SIG-M5 (cell line): ENCODE data around the gene KDM5B.
"Not testable (repeated sequence)": the region's sequence is repeated elsewhere in the genome, so short reads cannot be mapped to it uniquely, and the experiment has no call there.

ENCODE experiments used
- DNase-seq: peaks from one replicate; lab custom pipeline; 2025; lab: John Stamatoyannopoulos, UW

Gene KDM5B

DNA sequence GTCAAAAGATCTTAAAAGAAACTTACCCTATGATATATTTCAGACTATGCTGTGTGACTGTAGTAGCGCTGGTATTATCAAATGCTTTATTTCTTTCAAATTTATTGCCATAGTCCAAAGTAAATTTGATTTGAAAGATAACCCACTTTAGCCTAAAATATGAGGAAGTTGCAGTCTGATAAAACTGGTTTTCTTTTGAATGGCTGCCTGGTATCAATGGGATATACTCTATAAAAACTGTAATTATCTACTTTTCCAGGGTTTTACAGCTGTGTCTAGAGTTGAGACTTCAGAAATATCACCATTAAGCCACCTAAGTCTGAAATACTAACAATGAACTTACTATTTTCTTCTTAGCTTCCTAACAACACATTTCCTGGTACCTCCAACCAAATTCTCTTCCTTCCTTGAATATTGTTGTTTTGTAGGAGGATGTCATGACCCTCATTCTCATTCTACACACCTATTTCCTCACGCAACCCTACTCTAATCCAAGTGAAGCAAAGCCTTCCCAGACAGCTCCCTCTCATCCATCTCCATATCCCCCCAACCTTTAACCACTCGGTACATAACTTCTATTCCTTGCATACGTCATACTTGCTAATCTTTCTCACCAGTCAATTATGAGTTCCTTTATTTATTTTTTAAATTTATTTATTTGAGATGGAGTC, 17.0 kb downstream of the KDM5B start:
- DNase-seq, result no peak

DNA sequence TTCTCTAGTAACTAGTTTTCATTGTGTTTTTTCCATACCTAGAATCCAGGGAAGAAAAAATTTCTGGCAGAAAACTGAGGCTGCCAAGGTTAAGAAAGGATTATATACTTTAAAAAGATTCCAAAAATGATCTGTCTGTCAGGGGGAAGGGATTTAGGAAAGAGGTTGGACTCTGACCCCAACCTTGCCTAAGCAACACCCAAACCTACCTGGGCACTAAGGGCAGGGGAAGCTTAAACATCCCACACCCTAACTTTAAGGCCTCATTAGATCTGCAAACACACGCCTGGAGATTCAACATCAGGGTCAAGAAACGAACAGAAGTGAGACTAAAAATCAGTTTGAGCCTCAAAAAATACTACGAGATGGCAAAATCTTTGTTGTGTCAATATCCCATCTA, 19.4 kb downstream of the KDM5B start:
- no peak for DNase-seq

DNA sequence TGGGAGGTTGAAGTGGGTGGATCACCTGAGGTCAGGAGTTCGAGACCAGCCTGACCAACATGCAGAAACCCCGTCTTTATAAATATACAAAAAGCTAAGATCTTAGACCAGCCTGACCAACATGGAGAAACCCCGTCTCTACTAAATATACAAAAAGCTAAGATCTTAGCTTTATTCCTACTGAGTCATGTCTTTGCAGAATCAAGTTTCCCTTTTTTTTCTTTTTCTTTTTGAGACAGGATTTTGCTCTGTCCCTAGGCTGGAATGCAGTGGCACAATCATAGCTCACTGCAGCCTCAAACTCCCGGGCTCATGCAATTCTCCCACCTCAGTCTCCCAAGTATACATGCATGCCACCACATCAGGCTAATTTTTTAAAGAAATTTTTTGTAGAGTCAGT, 21.4 kb downstream of the KDM5B start:
- no peak for DNase-seq

DNA sequence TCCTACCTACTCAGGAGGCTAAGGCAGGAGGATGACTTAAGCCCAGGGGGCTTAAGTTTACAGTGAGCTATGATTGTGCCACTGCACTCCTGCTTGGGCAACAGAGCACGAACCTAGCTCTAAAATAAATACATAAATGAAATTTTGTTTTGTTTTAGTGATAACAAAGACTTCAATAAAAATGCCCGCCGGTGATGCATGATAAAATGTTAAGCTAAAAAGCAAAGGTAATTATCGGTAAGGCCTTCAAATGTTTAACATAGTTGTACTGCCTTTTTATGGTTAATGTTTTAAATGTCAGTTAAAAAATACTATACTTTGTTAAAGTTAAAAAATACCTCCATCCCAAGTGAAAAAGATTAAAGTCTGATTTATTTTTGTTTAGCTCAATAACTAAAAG, 27.0 kb downstream of the KDM5B start:
- DNase-seq, result no peak

DNA sequence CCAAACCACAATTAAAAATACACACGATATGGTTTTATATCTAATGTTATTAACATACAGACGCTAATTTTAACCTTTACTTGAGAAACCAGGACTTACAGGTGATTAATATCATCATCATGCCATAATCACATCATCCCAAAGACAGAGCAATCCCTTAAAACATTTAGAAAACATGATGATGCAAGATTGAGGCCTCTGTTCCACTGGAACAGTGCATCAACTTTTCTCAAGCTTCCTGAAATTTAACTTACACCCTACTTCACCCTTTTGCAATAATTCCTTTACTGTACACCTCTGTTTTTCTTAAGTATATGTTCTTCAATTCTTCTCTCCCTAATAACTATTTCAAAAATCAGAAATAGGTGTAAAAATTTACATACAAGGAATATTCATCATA, 38.1 kb downstream of the KDM5B start:
- DNase-seq, result no peak

DNA sequence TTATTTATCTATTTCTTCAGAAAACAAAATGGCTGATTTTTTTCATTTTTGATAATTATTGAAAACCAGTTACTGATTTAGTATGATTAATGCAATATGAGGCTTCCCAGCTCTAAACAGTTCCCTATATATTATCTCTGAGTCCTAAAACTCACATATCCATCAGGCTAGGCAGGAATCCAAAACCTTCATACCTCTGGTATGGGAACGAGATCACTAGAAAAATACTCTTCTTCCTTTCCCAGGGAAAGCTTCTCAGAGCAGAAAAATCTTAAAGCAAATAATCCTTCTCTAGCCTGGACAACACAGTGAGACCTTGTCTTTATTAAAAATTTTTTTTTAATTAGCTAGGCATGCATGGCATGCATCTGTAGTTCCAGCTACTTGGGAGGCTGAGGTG, 42.5 kb downstream of the KDM5B start:
- DNase-seq, result no peak

DNA sequence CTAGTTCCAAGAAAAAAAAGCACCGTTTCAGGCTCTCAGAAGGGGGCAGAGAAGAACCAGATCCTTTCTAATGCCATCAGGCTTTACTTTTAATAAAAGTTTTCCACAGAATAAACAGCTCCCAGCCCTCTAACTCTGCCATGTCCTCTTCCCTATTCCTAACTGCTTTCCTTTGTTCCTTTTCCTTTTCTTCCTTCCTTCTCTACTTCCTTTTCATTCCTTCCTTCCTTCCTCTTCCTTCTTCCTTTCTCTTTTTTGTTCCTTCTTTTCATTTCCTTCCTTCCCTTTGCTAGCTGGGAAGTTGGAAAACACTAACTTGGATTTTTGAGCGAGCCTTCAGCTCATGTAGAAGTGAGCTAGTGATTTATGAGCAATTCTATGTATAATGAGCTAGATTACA, 46.2 kb downstream of the KDM5B start:
- DNase-seq, result no peak

DNA sequence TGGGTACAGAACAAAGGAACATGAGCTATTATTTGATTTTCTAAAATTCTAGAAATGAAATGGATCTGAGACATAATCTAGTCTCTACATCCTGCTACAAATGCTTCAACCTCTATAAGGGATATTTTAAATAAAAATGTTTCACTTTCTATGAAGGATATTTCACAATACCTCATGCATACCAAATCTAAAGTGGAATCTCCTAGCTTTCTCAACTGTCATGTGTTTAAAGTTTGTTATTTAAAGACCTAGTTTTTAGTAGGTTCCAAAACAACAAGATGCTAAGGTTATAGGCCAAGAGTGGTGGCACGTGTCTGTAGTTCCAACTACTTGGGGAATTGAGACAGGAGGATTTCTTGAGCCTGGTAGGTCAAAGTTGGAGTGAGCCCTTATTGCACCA, 47.6 kb downstream of the KDM5B start:
- no peak for DNase-seq

DNA sequence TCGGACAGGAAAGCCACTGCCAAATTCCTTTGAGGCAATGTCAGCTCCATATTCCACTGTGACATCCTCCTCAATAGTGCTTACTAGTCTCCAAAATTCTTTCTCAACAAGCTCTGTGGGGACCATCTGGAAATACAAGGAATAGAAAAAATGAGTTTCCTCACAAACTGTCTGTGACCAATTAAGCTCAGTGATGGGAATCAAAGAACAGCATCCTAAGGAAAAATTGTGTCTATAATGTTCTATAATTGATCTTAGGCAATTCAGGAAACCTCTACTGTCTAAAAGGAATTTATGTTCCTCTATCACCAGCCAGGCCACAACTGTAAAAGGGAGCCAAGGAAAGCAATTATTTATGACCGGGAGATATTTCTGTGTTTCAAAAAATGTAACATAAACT, 51.8 kb downstream of the KDM5B start:
- DNase-seq, result no peak

DNA sequence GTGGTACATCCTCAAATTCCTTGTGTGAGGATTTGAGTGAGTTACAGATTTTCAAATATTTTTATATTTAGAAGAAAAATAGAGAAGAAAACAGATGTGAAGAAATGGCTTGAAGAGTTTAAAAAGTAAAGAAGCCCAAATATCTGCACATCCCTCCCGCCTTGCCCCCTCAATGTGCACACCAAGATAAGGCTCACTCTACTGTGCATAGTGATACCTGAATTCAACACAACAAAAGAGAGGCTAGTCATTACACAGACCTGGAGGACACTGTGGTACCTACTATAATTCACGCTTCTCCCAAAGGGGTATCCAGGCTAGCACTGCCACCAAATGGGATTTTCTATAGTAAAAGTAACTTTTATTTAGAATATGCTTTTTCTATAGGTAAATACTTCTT, 53.9 kb downstream of the KDM5B start:
- no peak for DNase-seq

DNA sequence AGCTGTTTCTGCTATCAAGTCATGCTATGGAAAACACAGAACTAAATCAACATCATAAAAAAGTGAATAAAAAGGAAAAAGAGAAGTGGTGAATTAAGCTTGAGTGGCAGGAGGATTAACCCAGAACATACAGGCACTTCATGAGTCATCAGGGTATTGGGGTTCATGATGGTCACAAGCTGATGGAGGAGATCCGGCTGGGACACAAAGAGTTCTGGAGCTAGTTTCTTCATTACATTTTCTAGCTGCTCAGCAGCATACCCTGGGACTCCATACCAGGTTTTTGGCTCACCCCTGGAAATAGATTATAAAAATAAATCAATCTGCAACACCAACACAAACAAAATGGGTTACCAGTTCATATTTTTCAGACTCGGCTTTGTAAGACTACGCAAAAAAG, 55.4 kb downstream of the KDM5B start:
- no peak for DNase-seq

DNA sequence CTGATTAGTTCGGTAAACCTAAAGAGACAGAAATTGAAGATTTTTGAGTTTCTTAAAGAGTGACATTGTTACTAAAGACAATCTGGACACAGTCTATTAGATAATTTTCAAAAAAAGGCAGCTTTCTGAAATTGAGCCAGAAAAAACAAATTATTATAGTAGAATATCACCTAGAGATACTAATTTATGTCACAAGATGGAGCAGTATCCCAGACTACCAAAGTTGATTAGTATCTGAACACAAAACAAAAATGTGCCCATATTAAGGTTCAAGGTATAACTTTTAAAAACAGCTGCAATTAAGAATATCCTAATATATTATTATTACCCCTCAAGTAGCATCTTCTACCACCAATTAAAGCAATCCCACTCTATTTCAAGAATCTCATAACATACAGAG, 57.5 kb downstream of the KDM5B start:
- no peak for DNase-seq

DNA sequence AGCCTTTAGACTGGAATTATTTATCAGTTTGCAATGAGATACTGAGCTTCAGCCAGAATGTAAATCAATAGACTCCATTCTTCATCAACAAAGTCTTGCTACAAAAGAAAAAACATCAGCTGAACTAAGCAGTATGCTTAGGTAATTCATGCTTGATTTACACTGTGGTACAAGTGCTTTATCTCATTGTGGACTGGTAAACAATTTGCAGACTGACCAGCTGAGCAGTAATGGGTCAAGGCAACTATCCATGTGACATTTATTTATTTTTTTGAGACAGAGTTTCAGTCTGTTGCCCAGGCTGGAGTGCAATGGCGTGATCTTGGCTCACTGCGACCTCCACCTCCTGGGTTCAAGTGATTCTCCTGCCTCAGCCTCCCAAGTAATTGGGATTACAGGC, 58.2 kb downstream of the KDM5B start:
- no peak for DNase-seq

DNA sequence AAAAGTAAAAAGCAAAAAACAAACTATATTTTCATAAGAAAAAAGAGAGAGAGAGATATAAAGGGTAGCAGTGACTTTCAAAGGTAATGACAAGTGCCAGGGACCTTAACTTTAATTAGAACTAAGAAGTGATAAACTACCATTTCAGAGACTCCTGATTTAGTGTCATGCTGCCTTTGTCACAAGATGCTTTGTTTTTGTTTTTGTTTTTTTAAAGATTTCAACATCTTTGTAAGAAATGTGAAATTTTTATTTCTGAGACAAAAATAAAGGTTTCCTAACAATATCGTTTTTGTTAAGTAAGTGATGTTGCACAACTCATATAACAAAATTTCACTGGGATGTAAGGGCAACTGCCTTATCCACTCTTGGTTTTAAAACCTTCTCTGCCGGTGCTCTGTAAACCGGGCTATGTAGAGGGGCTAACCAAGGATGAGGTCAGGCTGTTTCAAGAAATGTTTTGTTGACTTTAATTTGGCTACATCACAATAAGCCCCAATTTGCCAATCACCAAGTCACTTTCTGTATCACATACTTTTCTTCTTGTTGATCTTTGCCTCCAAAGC, 62.8 kb downstream of the KDM5B start:
- DNase-seq, result no peak

DNA sequence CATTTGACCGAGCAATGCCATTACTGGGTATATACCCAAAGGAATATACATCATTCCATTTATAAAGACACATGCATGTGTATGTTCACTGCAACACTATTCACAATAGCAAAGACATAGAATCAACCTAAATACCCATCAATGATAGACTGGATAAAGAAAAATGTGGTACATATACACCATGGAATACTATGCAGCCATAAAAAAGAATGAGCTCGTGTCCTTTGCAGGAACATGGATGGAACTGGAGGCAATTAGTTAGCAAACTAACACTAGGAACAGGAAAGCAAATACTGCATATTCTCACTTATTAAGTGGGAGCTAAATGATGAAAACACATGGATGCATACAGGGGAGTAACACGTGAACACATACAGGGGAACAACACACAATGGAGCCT, 63.5 kb downstream of the KDM5B start:
- not testable (repeated sequence) for DNase-seq

DNA sequence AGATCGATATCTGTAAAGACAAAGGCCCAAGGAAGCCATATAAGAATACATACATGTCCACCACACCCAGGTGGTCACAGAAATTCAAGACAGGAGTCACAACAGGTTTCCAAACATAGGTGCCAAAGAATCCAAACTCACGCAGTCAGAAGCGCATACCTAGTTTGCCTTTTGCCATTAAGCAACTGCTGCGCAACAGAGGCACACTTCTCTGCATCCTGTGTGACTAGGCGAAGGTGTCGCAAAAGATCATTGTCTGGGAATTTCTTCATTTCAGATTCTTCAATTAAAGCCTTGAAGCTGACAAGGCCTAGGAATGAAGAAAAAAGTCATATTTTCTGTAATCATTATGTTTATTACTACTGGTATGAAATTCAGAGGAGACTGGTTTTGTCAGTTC, 65.7 kb downstream of the KDM5B start:
- DNase-seq, result no peak

DNA sequence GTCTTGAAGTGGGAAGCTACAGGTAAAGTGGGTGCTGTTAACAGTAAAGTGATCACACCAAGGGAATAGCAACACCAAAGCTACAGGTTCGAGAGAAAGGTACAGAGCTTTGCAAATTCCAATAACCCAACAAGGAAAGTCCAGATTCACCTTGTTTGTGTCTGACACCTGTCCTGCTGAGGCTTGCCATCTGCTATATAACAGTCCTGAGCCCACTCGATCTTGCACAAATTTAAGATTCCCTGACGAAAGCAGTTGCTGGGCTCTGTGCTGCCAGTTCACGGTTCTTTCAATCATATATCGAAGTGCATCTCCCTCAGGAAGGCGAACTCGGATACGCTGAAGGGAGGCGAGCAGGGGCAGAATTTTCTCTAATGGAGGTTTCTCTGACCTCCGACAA, 75.0 kb downstream of the KDM5B start:
- no peak for DNase-seq

DNA sequence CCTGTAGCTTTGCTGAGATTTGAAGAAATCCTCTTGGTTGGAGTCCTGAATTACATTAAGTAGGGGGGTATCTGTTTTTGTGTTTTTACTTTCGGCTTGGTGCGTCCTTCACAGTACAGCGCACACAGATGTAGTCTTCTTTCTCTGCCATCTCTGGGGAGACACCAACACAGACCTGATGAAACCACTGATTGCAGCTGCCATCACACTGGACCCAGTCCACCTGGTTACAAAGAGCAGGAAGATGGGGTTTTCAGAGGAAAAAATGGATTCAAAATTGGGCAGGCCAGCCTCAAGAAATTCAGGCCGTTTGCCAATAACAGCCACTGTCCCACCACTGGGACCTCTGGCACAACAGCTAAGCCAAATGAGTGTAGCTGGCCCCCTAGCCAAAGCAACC, 79.3 kb downstream of the KDM5B start:
- no peak for DNase-seq

DNA sequence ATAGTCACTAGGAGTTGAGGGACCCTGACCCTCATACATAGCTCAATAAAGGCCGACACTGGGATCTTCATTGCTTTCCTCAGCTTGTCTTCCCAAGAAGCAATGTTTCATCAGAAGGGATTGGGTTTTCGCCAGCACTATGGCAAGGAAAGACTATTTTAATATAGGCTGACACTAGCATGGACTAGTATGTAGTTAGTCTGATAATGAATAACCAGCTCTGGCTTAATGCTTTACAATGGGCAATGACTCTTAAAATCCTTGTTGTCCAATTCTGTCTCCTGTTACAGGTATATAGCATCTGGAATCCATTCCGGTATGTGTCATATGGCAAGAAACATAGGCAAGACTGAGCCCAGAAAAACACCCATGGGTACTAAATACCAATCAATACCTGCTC, 82.7 kb downstream of the KDM5B start:
- DNase-seq, result no peak

DNA sequence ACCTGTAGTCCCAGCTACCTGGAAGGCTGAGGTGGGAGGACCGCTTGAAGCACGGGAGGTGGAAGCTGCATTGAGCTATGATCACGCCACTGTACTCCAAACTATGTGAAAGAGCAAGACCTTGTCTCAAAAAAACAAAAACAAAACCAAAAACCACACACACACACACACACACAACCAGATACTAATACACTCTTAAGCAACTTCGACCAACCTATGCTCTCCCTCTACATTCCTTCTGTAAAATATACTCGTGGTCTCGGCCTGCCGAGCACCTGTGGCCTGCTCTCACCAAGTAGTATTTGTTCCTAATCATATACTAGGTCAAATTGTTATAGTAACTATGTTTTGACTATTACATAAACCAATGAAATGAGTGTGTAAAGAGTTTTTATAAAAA, 84.5 kb downstream of the KDM5B start:
- no peak for DNase-seq

DNA sequence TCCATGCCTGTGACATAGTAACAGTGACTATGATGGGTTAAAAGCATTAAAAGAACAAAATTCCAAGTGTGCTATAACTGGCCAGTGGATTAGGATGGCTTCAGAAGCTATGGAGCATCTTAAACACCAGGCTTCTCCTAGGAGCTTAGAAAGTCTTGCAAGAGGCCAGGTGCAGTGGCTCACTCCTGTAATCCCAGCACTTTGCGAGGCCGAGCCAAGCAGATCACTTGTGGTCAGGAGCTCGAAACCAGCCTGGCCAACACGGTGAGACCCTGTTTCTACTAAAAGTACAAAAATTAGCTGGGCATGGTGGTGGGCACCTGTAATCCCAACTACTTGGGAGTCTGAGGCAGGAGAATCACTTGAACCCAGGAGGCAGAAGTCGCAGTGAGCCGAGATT, 85.2 kb downstream of the KDM5B start:
- DNase-seq, result not testable (repeated sequence)

DNA sequence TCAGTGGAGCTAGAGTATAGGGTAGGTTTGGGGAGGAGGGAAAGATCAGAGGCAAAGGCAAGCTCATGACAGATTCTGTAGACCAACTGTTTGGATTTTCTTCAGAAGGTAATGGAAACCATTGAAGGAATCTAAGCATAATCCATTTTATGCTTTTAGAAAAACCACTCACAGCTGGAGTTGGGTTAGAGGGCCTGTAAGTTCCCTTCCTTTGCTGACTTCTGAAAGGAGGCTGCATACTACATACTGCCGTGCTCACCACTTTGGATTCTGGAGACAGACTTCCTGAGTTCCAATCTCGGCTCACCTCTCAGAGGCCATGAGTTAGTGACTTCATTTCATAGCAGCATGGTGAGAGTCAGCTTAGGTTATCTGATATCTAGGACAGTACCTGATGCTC, 91.6 kb downstream of the KDM5B start:
- no peak for DNase-seq

DNA sequence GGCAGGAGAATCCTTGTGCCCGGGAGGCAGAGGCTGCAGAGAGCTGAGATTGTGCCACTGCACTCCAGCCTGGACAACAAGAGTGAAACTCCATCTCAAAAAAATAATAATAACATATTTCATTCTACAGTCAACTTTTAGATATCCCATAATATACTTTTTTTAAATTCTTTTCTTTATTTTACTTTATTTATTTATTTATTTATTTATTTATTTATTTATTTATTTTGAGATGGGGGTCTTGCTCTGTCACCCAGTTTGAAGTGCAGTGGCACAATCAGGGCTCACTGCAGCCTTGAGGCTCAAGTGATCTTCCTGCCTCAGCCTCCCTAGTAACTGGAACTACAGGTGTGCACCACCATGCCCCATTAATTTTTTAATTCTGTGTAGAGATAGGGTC, 94.0 kb downstream of the KDM5B start:
- not testable (repeated sequence) for DNase-seq

DNA sequence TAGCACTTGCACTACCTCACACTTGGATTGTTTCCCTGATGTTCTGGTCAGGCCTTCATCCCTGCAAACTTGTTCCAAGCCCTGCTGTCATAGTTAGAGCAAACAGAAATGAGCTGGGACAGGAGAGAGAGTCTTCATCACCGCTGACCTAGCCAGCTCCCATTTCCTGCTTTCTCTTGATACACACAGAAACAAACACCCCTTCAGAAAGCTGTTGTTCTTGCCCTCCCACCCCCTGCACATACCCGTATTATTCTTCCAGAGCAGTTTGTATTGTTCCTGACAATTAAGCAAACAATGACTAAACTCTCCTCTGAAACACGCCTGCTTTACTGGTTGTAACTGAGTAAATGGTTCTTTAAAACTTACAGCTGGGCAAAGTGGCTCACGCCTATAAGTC, 95.1 kb downstream of the KDM5B start:
- no peak for DNase-seq
